ENCODE data around the gene SUPT20H.

DNA sequence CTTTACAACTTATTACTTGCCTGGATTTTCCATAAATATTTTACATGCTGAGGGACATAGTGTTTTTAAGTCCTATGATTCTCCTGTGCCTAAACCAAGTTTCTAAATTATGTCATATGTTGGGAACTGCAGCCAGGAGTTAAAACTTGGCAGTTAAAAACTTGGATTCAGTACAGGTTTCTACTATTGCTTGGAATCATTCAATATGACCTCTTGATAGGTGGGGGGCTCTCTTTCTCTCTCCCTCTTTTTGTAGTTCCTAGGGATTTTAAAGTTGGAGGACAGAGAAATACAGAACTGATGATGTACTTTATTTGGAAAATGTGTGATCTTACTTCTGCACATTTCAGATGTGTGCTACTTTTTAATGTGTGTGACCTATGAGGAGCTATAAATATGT is 41.2 kb upstream of the SUPT20H start:
- TF ChIP-seq, protein P1, sequence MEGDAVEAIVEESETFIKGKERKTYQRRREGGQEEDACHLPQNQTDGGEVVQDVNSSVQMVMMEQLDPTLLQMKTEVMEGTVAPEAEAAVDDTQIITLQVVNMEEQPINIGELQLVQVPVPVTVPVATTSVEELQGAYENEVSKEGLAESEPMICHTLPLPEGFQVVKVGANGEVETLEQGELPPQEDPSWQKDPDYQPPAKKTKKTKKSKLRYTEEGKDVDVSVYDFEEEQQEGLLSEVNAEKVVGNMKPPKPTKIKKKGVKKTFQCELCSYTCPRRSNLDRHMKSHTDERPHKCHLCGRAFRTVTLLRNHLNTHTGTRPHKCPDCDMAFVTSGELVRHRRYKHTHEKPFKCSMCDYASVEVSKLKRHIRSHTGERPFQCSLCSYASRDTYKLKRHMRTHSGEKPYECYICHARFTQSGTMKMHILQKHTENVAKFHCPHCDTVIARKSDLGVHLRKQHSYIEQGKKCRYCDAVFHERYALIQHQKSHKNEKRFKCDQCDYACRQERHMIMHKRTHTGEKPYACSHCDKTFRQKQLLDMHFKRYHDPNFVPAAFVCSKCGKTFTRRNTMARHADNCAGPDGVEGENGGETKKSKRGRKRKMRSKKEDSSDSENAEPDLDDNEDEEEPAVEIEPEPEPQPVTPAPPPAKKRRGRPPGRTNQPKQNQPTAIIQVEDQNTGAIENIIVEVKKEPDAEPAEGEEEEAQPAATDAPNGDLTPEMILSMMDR (IDR thresholded peaks at IDR 0.05; ENCODE audit: extremely low read depth in 1 of 2, insufficient read depth in 1 of 2, low read depth in 1 of 2, low read length in 2 of 2) = no peak
- TF ChIP-seq GATA2 (IDR thresholded peaks at IDR 0.05; ENCODE audit: insufficient read depth, insufficient read length, low read depth, low read length) (no peak), POLR2A (IDR thresholded peaks at IDR 0.05; ENCODE audit: low read depth, low read length) (no peak), FOS (IDR thresholded peaks at IDR 0.05; ENCODE audit: borderline replicate concordance, insufficient read depth, low read length) (no peak), EZH2 (IDR thresholded peaks at IDR 0.05; ENCODE audit: borderline replicate concordance, low read depth, low read length, severe bottlenecking) (no peak), POLR2AphosphoS5 (IDR thresholded peaks at IDR 0.05; ENCODE audit: insufficient read depth, low read depth, low read length) (no peak)
- TF ChIP-seq, protein P2, sequence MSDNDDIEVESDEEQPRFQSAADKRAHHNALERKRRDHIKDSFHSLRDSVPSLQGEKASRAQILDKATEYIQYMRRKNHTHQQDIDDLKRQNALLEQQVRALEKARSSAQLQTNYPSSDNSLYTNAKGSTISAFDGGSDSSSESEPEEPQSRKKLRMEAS (IDR thresholded peaks at IDR 0.05; ENCODE audit: insufficient read depth, insufficient read length) = no peak
